Neutrophil (primary cell): ENCODE data around the gene COL16A1.
A peak's percentile ranks its signal among the peaks of the same experiment; 100 is the strongest.

Experiments
- H3K27ac ChIP-seq: fragments of 200-600 bp; sonication (generic); 2 replicates; pipeline ENCODE4 v1.5.1; 2016; ENCODE audit warnings: mild to moderate bottlenecking, moderate library complexity
- H3K27me3 ChIP-seq: fragments of 200-600 bp; sonication (generic); 2 replicates; pipeline ENCODE4 v1.6.0; 2016; ENCODE audit warnings: mild to moderate bottlenecking
- H3K36me3 ChIP-seq: fragments of 200-600 bp; sonication (generic); 2 replicates; pipeline ENCODE4 v1.5.1; 2017
- H3K4me1 ChIP-seq, 2 experiments: fragments of 200-600 bp in 1 of 2; sonication (generic) in 1 of 2; 1 replicate in 1 of 2; 2 replicates in 1 of 2; pipeline versions ENCODE4 v1.5.1 to v1.6.1; 2013 to 2016; ENCODE audit warnings: low read depth in 1 of 2, low read length in 1 of 2, mild to moderate bottlenecking in 1 of 2, moderate library complexity in 1 of 2; ENCODE audit not compliant: control insufficient read depth in 1 of 2, insufficient read depth in 1 of 2
- H3K4me3 ChIP-seq, 2 experiments: fragments of 200-600 bp in 1 of 2; sonication (generic) in 1 of 2; 1 replicate in 1 of 2; 2 replicates in 1 of 2; pipeline ENCODE4 v1.5.1; 2013 to 2016; ENCODE audit warnings: low read depth in 1 of 2, low read length in 1 of 2, mild to moderate bottlenecking in 1 of 2, moderate library complexity in 1 of 2
- H3K9me3 ChIP-seq: fragments of 200-600 bp; sonication (generic); 2 replicates; pipeline ENCODE4 v1.5.1; 2016
- CTCF ChIP-seq: fragments of 200-600 bp; sonication (generic); IDR thresholded peaks from 2 replicates; pipeline ENCODE4 v1.5.1; 2016; ENCODE audit warnings: antibody characterized with exemption

The COL16A1 gene

GRCh38 chr1:31620631-31621497 is 83.0 kb downstream of the COL16A1 start:
- Histone ChIP-seq H3K27me3 (peaks cover 40% of the 10 kb centered on the region), H3K27ac (no peak overlapping the region), H3K4me3 (no peak overlapping the region), H3K9me3 (no peaks in the 10 kb centered on the region), H3K36me3 (peaks cover 24% of the 10 kb centered on the region), H3K4me1 (peaks cover 0 to 9% of the 10 kb centered on the region in 2 experiments)
- no peak for TF ChIP-seq CTCF

GRCh38 chr1:31618916-31619846 is 84.6 kb downstream of the COL16A1 start:
- peaks cover 9% of the 10 kb centered on the region for H3K36me3 ChIP-seq
- no peak overlapping the region for H3K4me3 ChIP-seq
- no peak overlapping the region for H3K27ac ChIP-seq
- no peaks in the 10 kb centered on the region for H3K9me3 ChIP-seq
- H3K4me1 ChIP-seq = peaks cover 0 to 9% of the 10 kb centered on the region in 2 experiments
- H3K27me3 ChIP-seq = peaks cover 46% of the 10 kb centered on the region
- no peak for TF ChIP-seq CTCF

GRCh38 chr1:31617916-31618746 is 85.7 kb downstream of the COL16A1 start:
- TF ChIP-seq CTCF = no peak
- Histone ChIP-seq H3K4me1 (peaks cover 0 to 9% of the 10 kb centered on the region in 2 experiments), H3K36me3 (no peaks in the 10 kb centered on the region), H3K27ac (no peak overlapping the region), H3K4me3 (peak overlapping the region in 1 of 2 experiments; percentile 39), H3K9me3 (no peaks in the 10 kb centered on the region), H3K27me3 (peaks cover 46% of the 10 kb centered on the region)

- Histone ChIP-seq H3K4me1 (peaks cover 0 to 9% of the 10 kb centered on the region in 2 experiments), H3K4me3 (peak within 1 kb of the TSS in 1 of 2 experiments; percentile 39), H3K27me3 (peaks cover 46% of the 10 kb centered on the region), H3K9me3 (no peaks in the 10 kb centered on the region), H3K36me3 (no peaks in the 10 kb centered on the region), H3K27ac (no peak within 1 kb of the TSS)
- TF ChIP-seq CTCF = no peak
Measured at GRCh38 chr1:31617218-31617915, 86.5 kb downstream of the COL16A1 start, which contains the start of gene HCRTR1. Gene HCRTR1, plus strand, starts transcription at chr1:31617689. Its CDS starts 1,504 bp downstream, at chr1:31619193.
